IMR-90 (cell line): ENCODE results near the gene TSR1. TPM values are rescaled to one million over a fixed set of nuclear protein-coding genes. Genes with fewer than 3 reads are reported as not detected.

ENCODE experiments used
- ATAC-seq: fragments of 200-7000 bp; cut with Tn5 transposase; 2 replicates; pipeline ENCODE4 v1.9.1; 2020; ENCODE audit warnings: low read depth, mild to moderate bottlenecking, moderate library complexity
- BruUV-seq: library from RNA; stranded (reverse); fragments of 400-500 nt; replicated peaks from 2 replicates; lab custom pipeline; 2021; lab: Mats Ljungman, UMichigan
- CTCF ChIA-PET: fragments of 300-600 bp; formaldehyde crosslinking; extraction: SDS; loops from one replicate; lab custom pipeline; 2021; ENCODE audit warnings: antibody characterized with exemption; lab: Yijun Ruan, JAX
- POLR2A ChIA-PET: fragments of 300-600 bp; sonication (Branson Sonifier 250); formaldehyde crosslinking; loops from one replicate; lab custom pipeline; 2022; ENCODE audit warnings: antibody characterized with exemption; ENCODE audit not compliant: unreplicated experiment; lab: Charles Lee
- DNase-seq: peaks from one replicate; pipeline ENCODE4 v3.0.0; 2013
- H2AFZ ChIP-seq: replicated peaks from 2 replicates; pipeline ENCODE3; 2013; ENCODE audit warnings: low read length, mild to moderate bottlenecking; ENCODE audit not compliant: poor library complexity
- H2AK5ac ChIP-seq: 2 replicates; pipeline ENCODE4 v1.6.1; 2013; ENCODE audit warnings: low read depth, low read length, inconsistent platforms
- H2AK9ac ChIP-seq: replicated peaks from 2 replicates; pipeline ENCODE3; 2013; ENCODE audit warnings: mild to moderate bottlenecking, low read depth, low read length, moderate library complexity; ENCODE audit not compliant: poor library complexity
- H2BK120ac ChIP-seq: 2 replicates; pipeline ENCODE4 v1.6.1; 2013; ENCODE audit warnings: low read depth, low read length, inconsistent platforms
- H2BK15ac ChIP-seq: 3 replicates; pipeline ENCODE4 v1.6.1; 2013; ENCODE audit warnings: low read depth, low read length, inconsistent platforms
- H2BK20ac ChIP-seq: 2 replicates; pipeline ENCODE4 v1.6.1; 2013; ENCODE audit warnings: low read depth, mild to moderate bottlenecking, inconsistent platforms, low read length, moderate library complexity
- H2BK5ac ChIP-seq: 2 replicates; pipeline ENCODE4 v1.6.1; 2013; ENCODE audit warnings: mild to moderate bottlenecking, low read depth, low read length, inconsistent platforms; ENCODE audit not compliant: poor library complexity, severe bottlenecking
- H3K14ac ChIP-seq: replicated peaks from 2 replicates; pipeline ENCODE4 v1.6.1; 2013; ENCODE audit warnings: low read depth, low read length, inconsistent platforms
- H3K18ac ChIP-seq: 2 replicates; pipeline ENCODE4 v1.6.1; 2013; ENCODE audit warnings: low read depth, low read length, control low read depth
- H3K23ac ChIP-seq: 2 replicates; pipeline ENCODE4 v1.6.1; 2013; ENCODE audit warnings: low read depth, low read length, inconsistent platforms
- H3K27ac ChIP-seq: 2 replicates; pipeline ENCODE4 v1.5.1; 2013; ENCODE audit warnings: mild to moderate bottlenecking, control low read depth, low read length; ENCODE audit not compliant: insufficient read depth
- H3K27me3 ChIP-seq: 2 replicates; pipeline ENCODE4 v1.6.1; 2013; ENCODE audit warnings: low read length; ENCODE audit not compliant: control insufficient read depth, insufficient read depth
- H3K36me3 ChIP-seq: 2 replicates; pipeline ENCODE4 v1.6.1; 2013; ENCODE audit warnings: low read length, mixed read lengths; ENCODE audit not compliant: control insufficient read depth, insufficient read depth
- H3K4ac ChIP-seq: 2 replicates; pipeline ENCODE4 v1.6.1; 2013; ENCODE audit warnings: low read depth, low read length, inconsistent platforms
- H3K4me1 ChIP-seq: 2 replicates; pipeline ENCODE4 v1.6.1; 2013; ENCODE audit warnings: low read length, mixed read lengths; ENCODE audit not compliant: control insufficient read depth, insufficient read depth
- H3K4me2 ChIP-seq: 2 replicates; pipeline ENCODE4 v1.6.1; 2013; ENCODE audit warnings: low read depth, mild to moderate bottlenecking, control low read depth, low read length, moderate library complexity
- H3K4me3 ChIP-seq: 2 replicates; pipeline ENCODE4 v1.5.1; 2013; ENCODE audit warnings: low read depth, mild to moderate bottlenecking, control low read depth, low read length, moderate library complexity; ENCODE audit not compliant: insufficient read depth
- H3K56ac ChIP-seq: 2 replicates; pipeline ENCODE4 v1.6.1; 2013; ENCODE audit warnings: low read length, inconsistent platforms; ENCODE audit not compliant: insufficient read depth; ENCODE audit errors: extremely low read depth
- H3K79me1 ChIP-seq, 2 experiments: 2 replicates each; pipeline ENCODE4 v1.6.1; 2013; ENCODE audit warnings: low read length in 2 of 2, inconsistent platforms in 1 of 2, low read depth in 1 of 2
- H3K9ac ChIP-seq: 2 replicates; pipeline ENCODE4 v1.6.1; 2013; ENCODE audit warnings: low read depth, low read length, control low read depth
- H3K9me1 ChIP-seq: 2 replicates; pipeline ENCODE4 v1.6.1; 2013; ENCODE audit warnings: low read length, inconsistent platforms; ENCODE audit not compliant: insufficient read depth
- H3K9me3 ChIP-seq: 2 replicates; pipeline ENCODE4 v1.6.1; 2013; ENCODE audit warnings: low read length; ENCODE audit not compliant: control insufficient read depth, insufficient read depth
- H4K20me1 ChIP-seq: 2 replicates; pipeline ENCODE4 v1.6.1; 2013; ENCODE audit warnings: low read length, inconsistent platforms; ENCODE audit not compliant: insufficient read depth
- H4K5ac ChIP-seq: 2 replicates; pipeline ENCODE4 v1.6.1; 2013; ENCODE audit warnings: mild to moderate bottlenecking, low read depth, low read length, control low read depth
- H4K8ac ChIP-seq, 2 experiments: 2 replicates each; pipeline ENCODE4 v1.6.1; 2013; ENCODE audit warnings: low read depth in 2 of 2, low read length in 2 of 2, control low read depth in 1 of 2, inconsistent platforms in 1 of 2
- H4K91ac ChIP-seq: 2 replicates; pipeline ENCODE4 v1.6.1; 2013; ENCODE audit warnings: low read depth, low read length, inconsistent platforms; ENCODE audit not compliant: insufficient read depth
- BHLHE40 ChIP-seq: fragments of 150-350 bp; IDR thresholded peaks from 2 replicates; pipeline ENCODE4 v1.6.1; 2016; ENCODE audit warnings: mild to moderate bottlenecking, low read depth, low read length
- CEBPB ChIP-seq: IDR thresholded peaks from 2 replicates; pipeline ENCODE4 v1.6.1; 2012; ENCODE audit warnings: low read depth, low read length, improper control_type of control experiment
- CHD1 ChIP-seq: IDR thresholded peaks from 2 replicates; pipeline ENCODE4 v1.6.1; 2012; ENCODE audit warnings: low read depth, low read length, improper control_type of control experiment
- FOS ChIP-seq: fragments of 150-350 bp; IDR thresholded peaks from 2 replicates; pipeline ENCODE4 v1.6.1; 2016; ENCODE audit warnings: low read depth, low read length
- MAFK ChIP-seq: IDR thresholded peaks from 2 replicates; pipeline ENCODE4 v1.6.1; 2012; ENCODE audit warnings: low read depth, low read length, improper control_type of control experiment
- MAZ ChIP-seq: IDR thresholded peaks from 2 replicates; pipeline ENCODE4 v1.6.1; 2012; ENCODE audit warnings: low read depth, mild to moderate bottlenecking, low read length, improper control_type of control experiment, moderate library complexity, borderline replicate concordance
- MXI1 ChIP-seq: IDR thresholded peaks from 2 replicates; pipeline ENCODE4 v1.6.1; 2012; ENCODE audit warnings: low read depth, mild to moderate bottlenecking, low read length, moderate library complexity, borderline replicate concordance
- NFE2L2 ChIP-seq: fragments of 150-350 bp; IDR thresholded peaks from 2 replicates; pipeline ENCODE4 v1.6.1; 2016; ENCODE audit warnings: low read depth, mild to moderate bottlenecking, low read length
- POLR2A ChIP-seq: IDR thresholded peaks from 2 replicates; pipeline ENCODE4 v1.6.1; 2012; ENCODE audit warnings: mild to moderate bottlenecking, low read depth, low read length
- RAD21 ChIP-seq: IDR thresholded peaks from 2 replicates; pipeline ENCODE4 v1.6.1; 2012; ENCODE audit warnings: low read length, improper control_type of control experiment
- RCOR1 ChIP-seq: IDR thresholded peaks from 2 replicates; pipeline ENCODE4 v1.6.1; 2012; ENCODE audit warnings: mild to moderate bottlenecking, low read length, improper control_type of control experiment; ENCODE audit not compliant: insufficient replicate concordance
- RFX5 ChIP-seq: IDR thresholded peaks from 2 replicates; pipeline ENCODE4 v1.8.0; 2012; ENCODE audit warnings: low read depth, mild to moderate bottlenecking, low read length, moderate library complexity
- SMC3 ChIP-seq: fragments of 150-350 bp; IDR thresholded peaks from 2 replicates; pipeline ENCODE4 v1.6.1; 2016; ENCODE audit warnings: low read depth, mild to moderate bottlenecking, antibody characterized with exemption, low read length, moderate library complexity
- whole genome bisulfite sequencing, 2 experiments: methylation state at CpG; one replicate each; pipeline versions ENCODE4 v1.1.5 to v1.1.7; 2013; ENCODE audit warnings: missing lambda C conversion rate in 2 of 2; ENCODE audit not compliant: insufficient read length in 1 of 2; ENCODE audit errors: extremely low coverage in 2 of 2; 5-methylcytosine and 5-hydroxymethylcytosine counted together
- dilution Hi-C: fragments of 300-500 bp; cut with HindIII; formaldehyde crosslinking; loops from one replicate; pipeline ENCODE4 v1.14.3; 2018; ENCODE audit warnings: low sequenced_read_pairs; ENCODE audit not compliant: unreplicated experiment
- in situ Hi-C: fragments of 300-500 bp; cut with MboI; formaldehyde crosslinking; loops from 3 replicates; pipeline ENCODE4 v1.14.3; 2019; ENCODE audit warnings: low sequenced_read_pairs, inconsistent platforms, mixed read lengths
- intact Hi-C: fragments of 100-400 bp; cut with micrococcal nuclease; formaldehyde crosslinking; loops from 2 replicates; pipeline ENCODE4 v1.10.0; 2022
- polyA plus RNA-seq, 3 experiments: library from polyadenylated mRNA; depleted of rRNA; stranded (reverse); fragments of >200 nt; gene quantifications; 2 replicates each; pipeline ENCODE4 v1.2.3, GENCODE V29; 2012; ENCODE audit warnings: low replicate concordance in 1 of 3
- total RNA-seq: library from RNA; depleted of rRNA; stranded (reverse); fragments of >200 nt; gene quantifications from 2 replicates; pipeline ENCODE4 v1.2.3, GENCODE V29; 2012
- TF ChIP-seq, protein P1 (sequence below): fragments of 150-350 bp; IDR thresholded peaks from 2 replicates; pipeline ENCODE4 v1.6.1; 2016; ENCODE audit warnings: low read depth, mild to moderate bottlenecking, low read length, moderate library complexity, borderline replicate concordance
- TF ChIP-seq, protein P2 (sequence below): fragments of 150-350 bp; IDR thresholded peaks from 2 replicates; pipeline ENCODE4 v1.6.1; 2017; ENCODE audit warnings: mild to moderate bottlenecking, antibody characterized with exemption, low read length, low read depth
- TF ChIP-seq, protein P3 (sequence below): conservative IDR thresholded peaks from 2 replicates; pipeline ENCODE4 v1.5.1; 2012; ENCODE audit warnings: mild to moderate bottlenecking, low read depth, low read length, improper control_type of control experiment

Gene TSR1
- total and polyA plus RNA-seq, 2 of the 4 experiments (the other 2 are of a cell fraction), result 22.6 to 72.6 TPM

DNA sequence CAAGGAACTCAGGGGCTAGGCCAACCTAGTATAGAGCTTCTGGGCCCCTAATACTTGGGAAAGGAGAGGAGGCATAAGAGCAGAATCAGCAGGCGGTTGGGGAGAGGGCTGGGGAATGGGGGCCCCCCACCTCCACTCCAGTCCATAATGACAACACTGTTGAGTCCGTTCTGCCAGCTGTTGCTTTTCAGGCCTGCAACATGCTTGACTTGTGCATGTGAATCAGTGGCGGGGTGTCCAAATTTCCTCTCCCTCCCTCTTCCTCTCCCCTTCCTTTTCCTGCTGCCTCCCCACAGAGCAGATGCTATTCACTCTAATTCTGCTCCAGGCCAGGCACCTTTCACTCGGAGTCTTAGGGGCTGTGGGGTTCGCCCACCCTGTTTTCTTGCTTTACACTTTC, 32.8 kb upstream of the TSR1 start:
- peaks cover 44% of the 10 kb centered on the region for H3K36me3 ChIP-seq
- no peak overlapping the region for H4K5ac ChIP-seq
- H3K18ac ChIP-seq, result no peak overlapping the region
- no peak overlapping the region for H2BK15ac ChIP-seq
- H2AFZ ChIP-seq, result no peak overlapping the region
- H3K4ac ChIP-seq, result no peak overlapping the region
- H3K27ac ChIP-seq, result no peak overlapping the region
- dilution Hi-C loops (no loop called here), in situ Hi-C loops (no loop called here), intact Hi-C loops (no loop called here)
- ChIA-PET POLR2A (no interaction called here), CTCF (interaction anchor here (1.2 kb wide), 1 partner anchor 14 kb away, joined by 3 read pairs; no protein-coding TSS in a partner anchor)
- H4K20me1 ChIP-seq, result peaks cover 4% of the 10 kb centered on the region; the same call in 1 of the 2 replicates
- no peak overlapping the region for H3K4me3 ChIP-seq
- WGBS, 2 experiments, result 33% methylated on average over 1 of the region's 5 CpGs; no CpG with 5 or more reads in 1 of the 2 experiments
- no peaks in the 10 kb centered on the region for H3K4me1 ChIP-seq
- no peaks in the 10 kb centered on the region for H3K27me3 ChIP-seq
- no peak overlapping the region for H2AK5ac ChIP-seq
- H3K4me2 ChIP-seq, result no peak overlapping the region
- TF ChIP-seq CHD1, result no peak
- TF ChIP-seq MXI1, result no peak
- TF ChIP-seq FOS, result no peak
- TF ChIP-seq BHLHE40, result no peak
- TF ChIP-seq SMC3, result no peak
- TF ChIP-seq RAD21, result no peak
- TF ChIP-seq NFE2L2, result no peak
- TF ChIP-seq CEBPB, result no peak
- TF ChIP-seq POLR2A, result no peak
- TF ChIP-seq, protein P1, sequence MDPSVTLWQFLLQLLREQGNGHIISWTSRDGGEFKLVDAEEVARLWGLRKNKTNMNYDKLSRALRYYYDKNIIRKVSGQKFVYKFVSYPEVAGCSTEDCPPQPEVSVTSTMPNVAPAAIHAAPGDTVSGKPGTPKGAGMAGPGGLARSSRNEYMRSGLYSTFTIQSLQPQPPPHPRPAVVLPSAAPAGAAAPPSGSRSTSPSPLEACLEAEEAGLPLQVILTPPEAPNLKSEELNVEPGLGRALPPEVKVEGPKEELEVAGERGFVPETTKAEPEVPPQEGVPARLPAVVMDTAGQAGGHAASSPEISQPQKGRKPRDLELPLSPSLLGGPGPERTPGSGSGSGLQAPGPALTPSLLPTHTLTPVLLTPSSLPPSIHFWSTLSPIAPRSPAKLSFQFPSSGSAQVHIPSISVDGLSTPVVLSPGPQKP, result no peak
- no peak for TF ChIP-seq MAZ
- no peak for TF ChIP-seq RCOR1
- TF ChIP-seq, protein P2, sequence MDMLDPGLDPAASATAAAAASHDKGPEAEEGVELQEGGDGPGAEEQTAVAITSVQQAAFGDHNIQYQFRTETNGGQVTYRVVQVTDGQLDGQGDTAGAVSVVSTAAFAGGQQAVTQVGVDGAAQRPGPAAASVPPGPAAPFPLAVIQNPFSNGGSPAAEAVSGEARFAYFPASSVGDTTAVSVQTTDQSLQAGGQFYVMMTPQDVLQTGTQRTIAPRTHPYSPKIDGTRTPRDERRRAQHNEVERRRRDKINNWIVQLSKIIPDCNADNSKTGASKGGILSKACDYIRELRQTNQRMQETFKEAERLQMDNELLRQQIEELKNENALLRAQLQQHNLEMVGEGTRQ, result no peak
- TF ChIP-seq, protein P3, sequence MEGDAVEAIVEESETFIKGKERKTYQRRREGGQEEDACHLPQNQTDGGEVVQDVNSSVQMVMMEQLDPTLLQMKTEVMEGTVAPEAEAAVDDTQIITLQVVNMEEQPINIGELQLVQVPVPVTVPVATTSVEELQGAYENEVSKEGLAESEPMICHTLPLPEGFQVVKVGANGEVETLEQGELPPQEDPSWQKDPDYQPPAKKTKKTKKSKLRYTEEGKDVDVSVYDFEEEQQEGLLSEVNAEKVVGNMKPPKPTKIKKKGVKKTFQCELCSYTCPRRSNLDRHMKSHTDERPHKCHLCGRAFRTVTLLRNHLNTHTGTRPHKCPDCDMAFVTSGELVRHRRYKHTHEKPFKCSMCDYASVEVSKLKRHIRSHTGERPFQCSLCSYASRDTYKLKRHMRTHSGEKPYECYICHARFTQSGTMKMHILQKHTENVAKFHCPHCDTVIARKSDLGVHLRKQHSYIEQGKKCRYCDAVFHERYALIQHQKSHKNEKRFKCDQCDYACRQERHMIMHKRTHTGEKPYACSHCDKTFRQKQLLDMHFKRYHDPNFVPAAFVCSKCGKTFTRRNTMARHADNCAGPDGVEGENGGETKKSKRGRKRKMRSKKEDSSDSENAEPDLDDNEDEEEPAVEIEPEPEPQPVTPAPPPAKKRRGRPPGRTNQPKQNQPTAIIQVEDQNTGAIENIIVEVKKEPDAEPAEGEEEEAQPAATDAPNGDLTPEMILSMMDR, result no peak
- TF ChIP-seq MAFK, result no peak
- TF ChIP-seq RFX5, result no peak
- H2BK5ac ChIP-seq, result no peak overlapping the region
- H3K23ac ChIP-seq, result no peak overlapping the region
- no peak overlapping the region for H2BK20ac ChIP-seq
- H4K91ac ChIP-seq, result no peak overlapping the region
- H3K9me1 ChIP-seq, result no peaks in the 10 kb centered on the region
- no peak for DNase-seq
- no peak overlapping the region for H4K8ac ChIP-seq
- H2AK9ac ChIP-seq, result no peak overlapping the region
- no TSS peak for BruUV-seq
- H3K56ac ChIP-seq, result no peak overlapping the region
- no peaks in the 10 kb centered on the region for H3K79me1 ChIP-seq
- peak; percentile 38 for ATAC-seq
- no peak overlapping the region for H3K9ac ChIP-seq
- H3K14ac ChIP-seq, result no peak overlapping the region
- H3K9me3 ChIP-seq, result no peaks in the 10 kb centered on the region
- H2BK120ac ChIP-seq, result no peak overlapping the region
